Brain microvascular endothelial cell (primary cell): ENCODE data around the gene CFAP141.

Experiments used
- DNase-seq: peaks from one replicate; pipeline ENCODE4 v3.0.0-alpha.2; 2020
- H3K27ac ChIP-seq: fragments of 250-450 bp; sonication (Bioruptor Pico); 2 replicates; pipeline ENCODE4 v1.5.1; 2020; ENCODE audit warnings: mild to moderate bottlenecking, moderate library complexity
- H3K27me3 ChIP-seq: fragments of 250-450 bp; sonication (Bioruptor Pico); replicated peaks from 2 replicates; pipeline ENCODE4 v1.5.1; 2020; ENCODE audit warnings: mild to moderate bottlenecking
- H3K36me3 ChIP-seq: fragments of 250-450 bp; sonication (Bioruptor Pico); replicated peaks from 2 replicates; pipeline ENCODE4 v1.5.1; 2020; ENCODE audit warnings: mild to moderate bottlenecking
- H3K4me3 ChIP-seq: 2 replicates; pipeline ENCODE4 v1.5.1; 2011; ENCODE audit warnings: low read depth, mild to moderate bottlenecking, control low read depth, low read length, moderate library complexity
- CTCF ChIP-seq: IDR thresholded peaks from 2 replicates; pipeline ENCODE4 v1.5.1; 2011; ENCODE audit warnings: low read depth, mild to moderate bottlenecking, moderate library complexity, low read length, control low read depth, inconsistent platforms; ENCODE audit errors: missing control alignments
- in situ Hi-C: cut with HindIII; loops from 2 replicates; pipeline ENCODE4 v1.10.0; 2017; ENCODE audit warnings: low sequenced_read_pairs, low pct_ligation_motif_present

The CFAP141 gene

DNA sequence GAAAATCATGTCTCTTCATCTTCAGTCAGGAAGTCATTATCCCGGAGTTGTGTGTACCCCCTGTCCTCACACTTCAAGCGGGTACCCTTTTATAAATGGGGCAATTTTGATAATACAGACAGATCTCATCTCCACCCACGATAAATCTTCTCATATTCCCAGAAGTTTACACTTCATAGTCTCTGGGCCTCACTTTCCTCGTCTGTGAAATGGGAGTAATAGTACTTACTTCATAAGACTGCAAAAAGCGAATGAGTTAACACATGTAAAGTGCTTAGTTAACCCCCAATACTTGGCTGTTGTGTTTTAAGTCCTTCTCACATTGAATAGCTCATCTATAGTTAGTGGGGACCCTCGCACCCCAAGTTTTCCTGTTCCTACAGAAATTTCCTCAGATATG, 52.1 kb downstream of the CFAP141 start:
- no peak for DNase-seq
- Histone ChIP-seq H3K27ac (no peak overlapping the region), H3K36me3 (peaks cover 45% of the 10 kb centered on the region), H3K27me3 (no peaks in the 10 kb centered on the region), H3K4me3 (no peak overlapping the region)
- in situ Hi-C loops, result no loop called here
- no peak for TF ChIP-seq CTCF

- in situ Hi-C loops, result no loop called here
- no peaks in the 10 kb centered on the region for H3K27me3 ChIP-seq
- no peak overlapping the region for H3K4me3 ChIP-seq
- no peak for DNase-seq
- no peak overlapping the region for H3K27ac ChIP-seq
- TF ChIP-seq CTCF, result no peak
- H3K36me3 ChIP-seq, result peaks cover 21% of the 10 kb centered on the region
Observed at GRCh38 chr1:154151311-154151710, 54.8 kb downstream of the CFAP141 start.
